HG03196 (cell line): ENCODE data around the gene KMT2C.
"Not testable (repeated sequence)": the region's sequence is repeated elsewhere in the genome, so short reads cannot be mapped to it uniquely, and the experiment has no call there.

Experiments used
- ATAC-seq: cut with Tn5 transposase; IDR thresholded peaks from one replicate; pipeline ENCODE4 v1.9.1; 2021; ENCODE audit not compliant: unreplicated experiment

KMT2C gene

GRCh38 chr7:152313831-152314604 is 121.8 kb downstream of the KMT2C start:
- ATAC-seq, result no peak

GRCh38 chr7:152313217-152313616 is 122.6 kb downstream of the KMT2C start:
- no peak for ATAC-seq

GRCh38 chr7:152312316-152312715 is 123.5 kb downstream of the KMT2C start:
- ATAC-seq, result no peak

- ATAC-seq, result no peak
Observed at GRCh38 chr7:152307902-152308301, 127.9 kb downstream of the KMT2C start.

GRCh38 chr7:152299542-152300143 is 136.2 kb downstream of the KMT2C start:
- not testable (repeated sequence) for ATAC-seq

GRCh38 chr7:152292897-152293296 is 142.9 kb downstream of the KMT2C start:
- no peak for ATAC-seq

- ATAC-seq, result not testable (repeated sequence)
Observed at GRCh38 chr7:152286972-152287371, 148.8 kb downstream of the KMT2C start.

- ATAC-seq, result not testable (repeated sequence)
Observed at GRCh38 chr7:152286219-152286618, 149.6 kb downstream of the KMT2C start.

GRCh38 chr7:152284998-152285397 is 150.8 kb downstream of the KMT2C start:
- not testable (repeated sequence) for ATAC-seq

GRCh38 chr7:152277687-152278086 is 158.1 kb downstream of the KMT2C start:
- ATAC-seq, result not testable (repeated sequence)

GRCh38 chr7:152270427-152270826 is 165.4 kb downstream of the KMT2C start:
- ATAC-seq, result not testable (repeated sequence)

GRCh38 chr7:152266859-152267258 is 168.9 kb downstream of the KMT2C start:
- not testable (repeated sequence) for ATAC-seq

GRCh38 chr7:152264915-152265314 is 170.9 kb downstream of the KMT2C start:
- not testable (repeated sequence) for ATAC-seq

GRCh38 chr7:152262146-152262545 is 173.7 kb downstream of the KMT2C start:
- ATAC-seq, result not testable (repeated sequence)

GRCh38 chr7:152259645-152260044 is 176.2 kb downstream of the KMT2C start:
- not testable (repeated sequence) for ATAC-seq

- ATAC-seq, result not testable (repeated sequence)
Observed at GRCh38 chr7:152247851-152248250, 188.0 kb downstream of the KMT2C start.

GRCh38 chr7:152245417-152245816 is 190.4 kb downstream of the KMT2C start:
- ATAC-seq, result not testable (repeated sequence)

- ATAC-seq, result not testable (repeated sequence)
Observed at GRCh38 chr7:152243464-152243863, 192.3 kb downstream of the KMT2C start.

- ATAC-seq, result not testable (repeated sequence)
Observed at GRCh38 chr7:152241301-152241700, 194.5 kb downstream of the KMT2C start.

- ATAC-seq, result not testable (repeated sequence)
Observed at GRCh38 chr7:152236306-152236705, 199.5 kb downstream of the KMT2C start.

GRCh38 chr7:152234421-152234820 is 201.4 kb downstream of the KMT2C start:
- ATAC-seq, result not testable (repeated sequence)

- ATAC-seq, result no peak
Observed at GRCh38 chr7:152231089-152231488, 204.7 kb downstream of the KMT2C start.
